ENCODE data around the gene UBB.
"Not testable (repeated sequence)": the region's sequence is repeated elsewhere in the genome, so short reads cannot be mapped to it uniquely, and the experiment has no call there.

Gene UBB

GRCh38 chr17:16378636-16379282 lies 2.1 kb upstream of the UBB start:
- DNase-seq: no peak

GRCh38 chr17:16379654-16380053 lies 1.2 kb upstream of the UBB start:
- no peak for DNase-seq

GRCh38 chr17:16381496-16381820 lies 567 bp downstream of the UBB start:
- peak; percentile 29 for DNase-seq

- no peak for DNase-seq
Measured at GRCh38 chr17:16383216-16383615, 2.3 kb downstream of the UBB start.

- DNase-seq: no peak
Measured at GRCh38 chr17:16383772-16384287, 2.9 kb downstream of the UBB start.

- no peak for DNase-seq
Measured at GRCh38 chr17:16384557-16384956, 3.7 kb downstream of the UBB start.

GRCh38 chr17:16386126-16386507 lies 5.2 kb downstream of the UBB start:
- DNase-seq: not testable (repeated sequence)

GRCh38 chr17:16391451-16391850 lies 10.6 kb downstream of the UBB start:
- no peak for DNase-seq

- DNase-seq: not testable (repeated sequence)
Measured at GRCh38 chr17:16392491-16392890, 11.6 kb downstream of the UBB start.

- not testable (repeated sequence) for DNase-seq
Measured at GRCh38 chr17:16395887-16396286, 15.0 kb downstream of the UBB start.

- DNase-seq: not testable (repeated sequence)
Measured at GRCh38 chr17:16396693-16397092, 15.8 kb downstream of the UBB start.

- no peak for DNase-seq
Measured at GRCh38 chr17:16398270-16399267, 17.7 kb downstream of the UBB start.

- DNase-seq: not testable (repeated sequence)
Measured at GRCh38 chr17:16403847-16404246, 23.0 kb downstream of the UBB start.

- DNase-seq: no peak
Measured at GRCh38 chr17:16406742-16407674, 26.1 kb downstream of the UBB start.

GRCh38 chr17:16407911-16408588 lies 27.2 kb downstream of the UBB start:
- DNase-seq: no peak

- peak; percentile 19 for DNase-seq
Measured at GRCh38 chr17:16415031-16415924, 34.4 kb downstream of the UBB start, which contains the start of gene TRPV2. Gene TRPV2 (plus strand): TSS chr17:16415571. CDS start chr17:16417669, 2,098 bp downstream.

- DNase-seq: no peak
Measured at GRCh38 chr17:16417399-16417798, 36.5 kb downstream of the UBB start.

- no peak for DNase-seq
Measured at GRCh38 chr17:16417896-16418684, 37.2 kb downstream of the UBB start.

GRCh38 chr17:16418685-16419068 lies 37.8 kb downstream of the UBB start:
- no peak for DNase-seq
